Liver (tissue), 9 donors: ENCODE results near the gene RIMBP2. TPM values are rescaled to one million over a fixed set of nuclear protein-coding genes. Genes with fewer than 3 reads are reported as not detected.

Experiments
- DNase-seq: peaks from one replicate; pipeline ENCODE4 v3.0.0-alpha.2; 2017; ENCODE audit warnings: low spot score
- H3K27ac ChIP-seq, 2 donors: one replicate each; pipeline ENCODE4 v1.7.0; 2013; ENCODE audit warnings: inconsistent platforms in 2 of 2, low read length in 2 of 2, control low read depth in 1 of 2, low read depth in 1 of 2, mild to moderate bottlenecking in 1 of 2
- H3K27me3 ChIP-seq, 4 donors: one replicate each; pipeline versions ENCODE4 v1.6.1 to v1.7.0; 2013; ENCODE audit warnings: low read length in 3 of 4, inconsistent platforms in 1 of 4, mild to moderate bottlenecking in 1 of 4, moderate library complexity in 1 of 4; ENCODE audit not compliant: control insufficient read depth in 4 of 4, insufficient read depth in 4 of 4
- H3K36me3 ChIP-seq, 4 donors: one replicate each; pipeline versions ENCODE4 v1.6.1 to v1.7.0; 2013; ENCODE audit warnings: low read length in 3 of 4, mild to moderate bottlenecking in 3 of 4, low read depth in 1 of 4, moderate library complexity in 1 of 4; ENCODE audit not compliant: control insufficient read depth in 4 of 4, insufficient read depth in 3 of 4
- H3K4me1 ChIP-seq, 4 donors: one replicate each; pipeline versions ENCODE4 v1.6.1 to v1.7.0; 2013; ENCODE audit warnings: low read length in 3 of 4, mild to moderate bottlenecking in 3 of 4, moderate library complexity in 1 of 4; ENCODE audit not compliant: control insufficient read depth in 4 of 4, insufficient read depth in 4 of 4
- H3K4me3 ChIP-seq, 3 donors: one replicate each; pipeline versions ENCODE4 v1.6.1 to v1.7.0; 2013; ENCODE audit warnings: low read length in 3 of 3, control low read depth in 1 of 3, low read depth in 1 of 3, mild to moderate bottlenecking in 1 of 3
- H3K9ac ChIP-seq, 2 donors: one replicate each; pipeline ENCODE4 v1.7.0; 2013; ENCODE audit warnings: low read length in 2 of 2, mild to moderate bottlenecking in 2 of 2, moderate library complexity in 2 of 2, control low read depth in 1 of 2, low read depth in 1 of 2
- H3K9me3 ChIP-seq, 4 donors: one replicate each; pipeline versions ENCODE4 v1.6.1 to v1.7.0; 2013; ENCODE audit warnings: low read length in 3 of 4; ENCODE audit not compliant: control insufficient read depth in 4 of 4
- ATF3 ChIP-seq: IDR thresholded peaks from 2 replicates; pipeline ENCODE4 v1.6.1; 2016; ENCODE audit warnings: antibody characterized with exemption
- CTCF ChIP-seq: fragments of 150-350 bp; IDR thresholded peaks from 2 replicates; pipeline ENCODE4 v1.5.1; 2017; ENCODE audit warnings: improper control_type of control experiment, low read depth, low read length; ENCODE audit not compliant: missing input control
- EGR1 ChIP-seq, 2 donors: IDR thresholded peaks; 2 replicates each; pipeline ENCODE4 v1.6.1; 2016 to 2018; ENCODE audit warnings: antibody characterized with exemption in 2 of 2, low read depth in 2 of 2
- FOXA1 ChIP-seq: IDR thresholded peaks from 2 replicates; pipeline ENCODE4 v1.6.1; 2016; ENCODE audit warnings: antibody characterized with exemption
- GABPA ChIP-seq, 2 donors: IDR thresholded peaks in 1 of 2; conservative IDR thresholded peaks in 1 of 2; 2 replicates each; pipeline ENCODE4 v1.6.1; 2016; ENCODE audit warnings: antibody characterized with exemption in 2 of 2, mild to moderate bottlenecking in 1 of 2, moderate library complexity in 1 of 2
- HNF4A ChIP-seq, 2 donors: conservative IDR thresholded peaks; 2 replicates each; pipeline ENCODE4 v1.6.1; 2016; ENCODE audit warnings: antibody characterized with exemption in 2 of 2, mild to moderate bottlenecking in 2 of 2
- HNF4G ChIP-seq: IDR thresholded peaks from 2 replicates; pipeline ENCODE4 v1.6.1; 2016; ENCODE audit warnings: antibody characterized with exemption
- JUND ChIP-seq, 2 donors: IDR thresholded peaks; 2 replicates each; pipeline ENCODE4 v1.6.1; 2016; ENCODE audit warnings: antibody characterized with exemption in 2 of 2
- MAX ChIP-seq: IDR thresholded peaks from 2 replicates; pipeline ENCODE4 v1.6.1; 2016; ENCODE audit warnings: antibody characterized with exemption
- NR2F2 ChIP-seq: IDR thresholded peaks from 2 replicates; pipeline ENCODE4 v1.6.1; 2016; ENCODE audit warnings: antibody characterized with exemption
- REST ChIP-seq: IDR thresholded peaks from 2 replicates; pipeline ENCODE4 v1.6.1; 2016; ENCODE audit warnings: antibody characterized with exemption, mild to moderate bottlenecking
- RXRA ChIP-seq, 2 donors: IDR thresholded peaks; 2 replicates each; pipeline ENCODE4 v1.6.1; 2017 to 2018; ENCODE audit warnings: antibody characterized with exemption in 2 of 2, mild to moderate bottlenecking in 1 of 2
- TAF1 ChIP-seq: conservative IDR thresholded peaks from 2 replicates; pipeline ENCODE4 v1.6.1; 2016; ENCODE audit warnings: antibody characterized with exemption, mild to moderate bottlenecking
- YY1 ChIP-seq: IDR thresholded peaks from 2 replicates; pipeline ENCODE4 v1.6.1; 2016; ENCODE audit warnings: antibody characterized with exemption, mild to moderate bottlenecking
- ZBTB33 ChIP-seq: IDR thresholded peaks from 2 replicates; pipeline ENCODE4 v1.6.1; 2016; ENCODE audit warnings: antibody characterized with exemption
- WGBS: extraction: QIAGEN DNeasy Blood & Tissue Kit; methylation state at CpG from one replicate; pipeline ENCODE4 v1.1.7; 2013; 5-methylcytosine and 5-hydroxymethylcytosine counted together
- polyA plus RNA-seq, 2 donors: library from polyadenylated mRNA; stranded (reverse) in 1 of 2; unstranded in 1 of 2; fragments of 200-250 nt in 1 of 2; fragments of >200 nt in 1 of 2; fragmentation: Nextera tagmentation in 1 of 2; extraction: Ambion mirVana in 1 of 2; gene quantifications; one replicate each; pipeline versions ENCODE4 v1.2.1 to v1.2.3, GENCODE V29; 2013 to 2015
- total RNA-seq, 2 donors: library from RNA; depleted of rRNA; stranded (reverse); fragments of >200 nt; gene quantifications; one replicate each; pipeline ENCODE4 v1.2.3, GENCODE V29; 2014
- donor health status: healthy.
- donor health status: healthy.
- donor health status: healthy.
- donor health status: healthy.
- donor health status: healthy.

Gene RIMBP2
- total and polyA plus RNA-seq, 4 donors = 0.01 to 0.17 (median 0.09) TPM; not detected in 1

GRCh38 chr12:130470969-130471368 lies 245.1 kb downstream of the RIMBP2 start:
- WGBS = 83% methylated on average over 6 of the region's 6 CpGs
- H3K27me3 ChIP-seq = no peaks in the 10 kb centered on the region
- no peak overlapping the region for H3K4me3 ChIP-seq
- no peak for TF ChIP-seq YY1
- TF ChIP-seq NR2F2 = no peak
- TF ChIP-seq REST = no peak
- TF ChIP-seq JUND (IDR thresholded peaks at IDR 0.05) = no peak
- TF ChIP-seq FOXA1 = no peak
- no peak for TF ChIP-seq HNF4G
- no peak for TF ChIP-seq HNF4A (conservative IDR thresholded peaks at IDR 0.05)
- no peak for TF ChIP-seq MAX
- TF ChIP-seq TAF1 = no peak
- no peak for TF ChIP-seq ZBTB33
- no peak overlapping the region for H3K9ac ChIP-seq
- no peaks in the 10 kb centered on the region for H3K4me1 ChIP-seq
- H3K27ac ChIP-seq = no peak overlapping the region
- H3K9me3 ChIP-seq = peaks cover 7 to 12% (median 8%) of the 10 kb centered on the region in 4 donors
- no peak for DNase-seq
- H3K36me3 ChIP-seq = no peaks in the 10 kb centered on the region

- no peak overlapping the region for H3K9ac ChIP-seq
- H3K4me1 ChIP-seq = no peaks in the 10 kb centered on the region
- no peak overlapping the region for H3K27ac ChIP-seq
- peaks cover 7 to 12% (median 10%) of the 10 kb centered on the region in 4 donors for H3K9me3 ChIP-seq
- H3K27me3 ChIP-seq = peaks cover 0 to 3% (median 0%) of the 10 kb centered on the region in 4 donors
- H3K4me3 ChIP-seq = no peak overlapping the region
- WGBS = 85% methylated on average over 7 of the region's 7 CpGs
- DNase-seq = no peak
- TF ChIP-seq YY1 (no peak), CTCF (no peak), HNF4G (no peak), RXRA (IDR thresholded peaks at IDR 0.05) (no peak), GABPA (IDR thresholded peaks at IDR 0.05 in 1 of 2, conservative IDR thresholded peaks at IDR 0.05 in 1 of 2) (no peak), FOXA1 (no peak), EGR1 (IDR thresholded peaks at IDR 0.05; ENCODE audit: low read depth in 2 of 2) (no peak), MAX (no peak), ATF3 (no peak)
- no peaks in the 10 kb centered on the region for H3K36me3 ChIP-seq
Measured at GRCh38 chr12:130469552-130469951, 246.5 kb downstream of the RIMBP2 start.
